Motor neuron (in vitro differentiated cells): Measurements from ENCODE around the gene GPR157. TPM values are rescaled to one million over a fixed set of nuclear protein-coding genes. Genes with fewer than 3 reads are reported as not detected.
"Not testable (repeated sequence)": the region's sequence is repeated elsewhere in the genome, so short reads cannot be mapped to it uniquely, and the experiment has no call there.

Experiments used
- ATAC-seq, 8 experiments: fragments of 200-7000 bp; cut with Tn5 transposase; replicated peaks in 6 of 8; 2 replicates each; pipeline ENCODE4 v1.8.0; 2021; ENCODE audit warnings: mild to moderate bottlenecking in 8 of 8, moderate library complexity in 8 of 8
- H3K27ac ChIP-seq, 2 donors: fragments of 250-450 bp; sonication (Bioruptor Pico); 2 replicates each; pipeline ENCODE4 v1.9.0; 2021; ENCODE audit warnings: antibody characterized with exemption in 2 of 2, mild to moderate bottlenecking in 2 of 2, moderate library complexity in 1 of 2
- H3K4me1 ChIP-seq, 2 donors: fragments of 250-450 bp; sonication (Bioruptor Pico); replicated peaks in 1 of 2; 2 replicates each; pipeline ENCODE4 v1.6.1; 2021; ENCODE audit warnings: antibody characterized with exemption in 2 of 2, mild to moderate bottlenecking in 2 of 2, moderate library complexity in 1 of 2
- H3K4me3 ChIP-seq, 5 donors: fragments of 250-450 bp; sonication (Bioruptor Pico); 2 replicates each; pipeline ENCODE4 v1.9.0; 2021; ENCODE audit warnings: antibody characterized with exemption in 5 of 5, mild to moderate bottlenecking in 5 of 5, moderate library complexity in 4 of 5
- WGBS, 10 experiments: fragments of 450-650 bp; shearing (Covaris generic); methylation state at CpG; one replicate each; pipeline ENCODE4 v1.0.0; 2022; 5-methylcytosine and 5-hydroxymethylcytosine counted together
- in situ Hi-C, 9 experiments: fragments of 400-800 bp; cut with MboI; loops; one replicate each; pipeline ENCODE4 v1.15.0; 2021; ENCODE audit warnings: low sequenced_read_pairs in 9 of 9, low pct_unique_long_range_greater_than_20kb in 2 of 9; ENCODE audit not compliant: unreplicated experiment in 9 of 9
- total RNA-seq, 8 experiments: library from RNA; unstranded; fragments of 300-600 nt; gene quantifications; 2 replicates each; pipeline versions ENCODE4 v1.2.3 to v1.2.4, GENCODE V29; 2022

The GPR157 gene
- total RNA-seq, 8 experiments from 2014 or later, result 1.6 to 5.7 (median 2.4) TPM

GRCh38 chr1:9110669-9111356, 18.1 kb downstream of the GPR157 start:
- peak; percentile 88 to 98 (median 92) for ATAC-seq
- 7 to 100% (median 35%) methylated on average over 1 to 16 of the region's 18 CpGs; no CpG with 5 or more reads in 1 of the 10 experiments for WGBS, 10 experiments
- no peak overlapping the region for H3K27ac ChIP-seq
- no peak overlapping the region for H3K4me3 ChIP-seq
- in situ Hi-C loops, result loop anchor here in 5 of 9 experiments (10.0 to 25.0 kb wide), 3 partner anchors 84 to 376 kb away; no protein-coding TSS in a partner anchor
- H3K4me1 ChIP-seq, result peaks cover 0 to 2% of the 10 kb centered on the region in 2 donors

DNA sequence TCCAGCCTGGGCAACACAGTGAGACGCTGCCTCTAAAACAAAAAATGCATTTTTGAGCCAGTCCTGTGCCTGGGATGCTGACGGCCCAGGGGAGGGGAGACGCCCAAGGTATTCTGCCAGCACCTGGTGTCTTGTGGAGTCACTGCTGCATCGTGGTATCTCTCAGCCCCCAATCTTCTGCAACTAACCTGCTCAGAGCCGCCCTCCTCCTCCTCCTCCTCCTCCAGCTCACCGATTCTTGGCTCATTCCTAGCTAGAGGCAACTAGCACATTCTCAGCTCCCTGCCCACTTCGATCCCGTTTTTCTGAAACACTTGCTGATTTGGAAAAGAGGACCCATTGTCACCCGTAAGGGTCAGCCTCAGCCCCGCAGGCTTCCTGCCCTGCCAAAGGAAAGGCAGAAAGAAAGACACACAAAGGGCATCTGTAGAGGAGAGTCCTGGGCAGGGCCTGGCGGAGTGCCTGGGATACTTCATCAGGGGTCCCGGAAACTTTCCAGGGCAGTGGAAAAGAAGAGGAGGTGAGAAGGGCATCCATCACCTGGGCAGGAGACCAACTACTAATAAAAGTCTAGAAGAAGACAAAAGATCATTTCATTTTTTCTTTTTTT, 20.7 kb downstream of the GPR157 start:
- Histone ChIP-seq H3K4me3 (no peak overlapping the region), H3K27ac (no peak overlapping the region), H3K4me1 (peaks cover 0 to 2% of the 10 kb centered on the region in 2 donors)
- in situ Hi-C loops, result loop anchor here in 5 of 9 experiments (10.0 to 25.0 kb wide), 4 partner anchors 103 to 379 kb away; no protein-coding TSS in a partner anchor
- no peak for ATAC-seq
- 60 to 100% (median 94%) methylated on average over 1 to 11 of the region's 12 CpGs; no CpG with 5 or more reads in 1 of the 10 experiments for WGBS, 10 experiments

- WGBS, 10 experiments, result 33 to 100% (median 52%) methylated on average over 1 to 4 of the region's 4 CpGs; no CpG with 5 or more reads in 2 of the 10 experiments
- H3K27ac ChIP-seq, result no peak overlapping the region
- peaks cover 0 to 2% of the 10 kb centered on the region in 2 donors for H3K4me1 ChIP-seq
- H3K4me3 ChIP-seq, result no peak overlapping the region
- ATAC-seq, result no peak
- in situ Hi-C loops, result loop anchor here in 5 of 9 experiments (10.0 to 25.0 kb wide), 4 partner anchors 102 to 380 kb away; no protein-coding TSS in a partner anchor
Observed at GRCh38 chr1:9107136-9107535, 21.8 kb downstream of the GPR157 start.

GRCh38 chr1:9106286-9106685, 22.6 kb downstream of the GPR157 start:
- in situ Hi-C loops, result loop anchor here in 5 of 9 experiments (10.0 to 25.0 kb wide), 4 partner anchors 101 to 381 kb away; no protein-coding TSS in a partner anchor
- WGBS, 10 experiments, result 58 to 100% (median 100%) methylated on average over 1 to 2 of the region's 14 CpGs; no CpG with 5 or more reads in 4 of the 10 experiments
- no peak for ATAC-seq

DNA sequence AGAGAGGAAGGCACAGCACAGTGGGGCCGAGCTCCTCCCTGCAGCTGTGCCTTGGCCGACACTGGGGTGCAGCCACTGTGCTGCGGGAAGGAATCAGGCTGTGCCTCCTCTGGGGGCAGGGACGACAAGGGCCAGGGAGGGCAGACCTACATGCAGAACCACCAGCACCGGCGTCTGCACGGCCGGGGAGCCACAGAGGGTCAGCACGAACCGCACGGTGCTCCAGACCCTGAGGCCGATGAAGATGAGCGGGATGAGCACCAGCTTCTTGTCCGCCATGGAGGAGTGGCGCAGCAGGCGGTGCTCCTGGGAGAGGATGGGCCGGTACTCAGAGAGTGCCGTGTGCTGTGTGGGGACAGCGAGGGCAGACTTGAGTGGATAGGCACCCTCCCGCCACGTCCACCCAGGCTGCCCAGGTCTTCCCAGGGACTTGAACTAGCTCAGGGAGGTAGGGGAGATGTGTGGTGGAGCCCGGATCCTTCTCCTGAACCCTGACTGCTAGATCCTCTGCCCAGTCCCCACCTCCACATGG, 23.5 kb downstream of the GPR157 start:
- no peak overlapping the region for H3K27ac ChIP-seq
- ATAC-seq, result peak in 1 of 8 experiments; percentile 16
- whole genome bisulfite sequencing, 10 experiments, result 40 to 92% (median 87%) methylated on average over 1 to 8 of the region's 22 CpGs; no CpG with 5 or more reads in 6 of the 10 experiments
- H3K4me1 ChIP-seq, result no peaks in the 10 kb centered on the region
- H3K4me3 ChIP-seq, result no peak overlapping the region
- in situ Hi-C loops, result loop anchor here in 5 of 9 experiments (10.0 to 25.0 kb wide), 4 partner anchors 101 to 382 kb away; no protein-coding TSS in a partner anchor

More at GRCh38 chr1:9106286-9106685, 22.6 kb downstream of the GPR157 start:
- H3K4me1 ChIP-seq, result peaks cover 0 to 2% of the 10 kb centered on the region in 2 donors
- H3K27ac ChIP-seq, result no peak overlapping the region
- no peak overlapping the region for H3K4me3 ChIP-seq

GRCh38 chr1:9101510-9102146, 27.3 kb downstream of the GPR157 start:
- WGBS, 10 experiments, result 10 to 93% (median 47%) methylated on average over 1 to 4 of the region's 4 CpGs; no CpG with 5 or more reads in 3 of the 10 experiments
- in situ Hi-C loops, result loop anchor here in 5 of 9 experiments (10.0 to 25.0 kb wide), 4 partner anchors 97 to 386 kb away; no protein-coding TSS in a partner anchor
- Histone ChIP-seq H3K27ac (no peak overlapping the region), H3K4me1 (no peaks in the 10 kb centered on the region), H3K4me3 (no peak overlapping the region)
- peak; percentile 73 to 92 (median 84) for ATAC-seq

DNA sequence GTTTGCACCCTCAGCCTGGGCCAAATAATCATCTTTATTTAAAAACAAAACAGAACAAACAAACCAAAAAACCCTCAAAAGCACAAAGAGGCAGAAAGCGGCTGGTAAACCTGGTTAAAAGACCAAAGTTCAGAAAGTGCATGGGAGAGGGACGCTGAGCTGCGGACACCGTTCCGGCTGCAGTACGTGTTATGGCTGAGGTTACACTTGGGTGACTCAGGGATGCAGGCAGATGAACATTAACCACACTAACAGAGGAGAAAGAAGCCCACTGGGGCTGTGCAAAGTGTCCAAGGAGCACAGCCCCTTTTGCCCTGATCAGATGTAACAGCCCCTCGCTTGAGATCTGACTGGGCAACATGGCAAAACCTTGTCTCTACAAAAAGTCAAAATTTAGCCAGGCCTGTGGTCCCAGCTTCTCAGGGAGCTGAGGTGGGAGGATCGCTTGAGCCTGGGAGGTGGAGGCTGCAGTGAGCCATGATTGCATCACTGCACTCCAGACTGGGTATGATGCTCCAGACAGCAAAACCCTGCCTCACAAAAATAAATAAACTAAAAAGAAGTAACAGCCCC, 28.3 kb downstream of the GPR157 start:
- H3K27ac ChIP-seq, result no peak overlapping the region
- H3K4me1 ChIP-seq, result no peaks in the 10 kb centered on the region
- in situ Hi-C loops, result loop anchor here in 5 of 9 experiments (10.0 to 25.0 kb wide), 4 partner anchors 96 to 387 kb away; no protein-coding TSS in a partner anchor
- 89 to 100% (median 97%) methylated on average over 1 to 8 of the region's 8 CpGs; no CpG with 5 or more reads in 1 of the 10 experiments for WGBS, 10 experiments
- no peak overlapping the region for H3K4me3 ChIP-seq
- ATAC-seq, result peak in 2 of 8 experiments; percentile 19 to 28

- ATAC-seq, result peak in 1 of 8 experiments; percentile 44
- Histone ChIP-seq H3K27ac (no peak overlapping the region), H3K4me1 (no peaks in the 10 kb centered on the region), H3K4me3 (no peak overlapping the region)
- 60 to 100% (median 91%) methylated on average over 1 to 6 of the region's 7 CpGs; no CpG with 5 or more reads in 5 of the 10 experiments for WGBS, 10 experiments
- in situ Hi-C loops, result no loop called here
Observed at GRCh38 chr1:9099555-9099954, 29.3 kb downstream of the GPR157 start.

DNA sequence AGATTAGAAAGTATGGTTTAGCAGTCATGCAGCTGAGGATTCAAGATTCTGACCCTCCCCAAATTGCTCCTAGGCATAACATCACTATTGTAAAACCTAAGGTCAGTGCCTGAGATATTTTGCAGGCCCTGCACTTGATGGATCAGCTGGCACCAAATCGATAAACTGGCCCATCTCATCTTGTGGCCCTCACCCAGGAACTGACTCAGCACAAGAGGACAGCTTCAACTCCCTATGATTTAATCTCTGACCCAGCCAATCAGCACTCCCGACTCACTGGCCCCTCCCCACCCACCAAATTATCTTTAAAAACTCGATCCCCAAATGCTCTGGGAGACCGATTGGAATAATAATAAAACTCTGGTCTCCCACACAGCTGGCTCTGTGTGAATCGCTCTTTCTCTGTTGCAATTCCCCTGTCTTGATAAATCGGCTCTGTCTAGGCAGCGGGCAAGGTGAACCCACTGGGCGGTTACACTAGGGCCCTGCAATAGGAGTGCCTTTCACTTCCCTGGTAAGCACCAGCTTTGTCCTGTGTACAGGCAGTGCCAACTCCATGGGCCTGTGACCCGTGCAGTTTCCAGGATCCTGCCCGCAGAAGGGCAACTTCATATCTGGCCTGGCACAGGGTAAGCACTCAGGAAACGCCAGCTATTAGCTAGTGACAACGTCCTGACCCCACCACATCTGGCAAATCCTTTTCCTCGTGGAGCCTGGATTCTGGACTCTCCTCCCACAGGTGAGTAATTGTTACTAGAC, 30.8 kb downstream of the GPR157 start:
- no peak for ATAC-seq
- H3K4me3 ChIP-seq, result no peak overlapping the region
- no peaks in the 10 kb centered on the region for H3K4me1 ChIP-seq
- 67 to 100% (median 83%) methylated on average over 1 to 13 of the region's 13 CpGs; no CpG with 5 or more reads in 1 of the 10 experiments for WGBS, 10 experiments
- no peak overlapping the region for H3K27ac ChIP-seq
- in situ Hi-C loops, result no loop called here

DNA sequence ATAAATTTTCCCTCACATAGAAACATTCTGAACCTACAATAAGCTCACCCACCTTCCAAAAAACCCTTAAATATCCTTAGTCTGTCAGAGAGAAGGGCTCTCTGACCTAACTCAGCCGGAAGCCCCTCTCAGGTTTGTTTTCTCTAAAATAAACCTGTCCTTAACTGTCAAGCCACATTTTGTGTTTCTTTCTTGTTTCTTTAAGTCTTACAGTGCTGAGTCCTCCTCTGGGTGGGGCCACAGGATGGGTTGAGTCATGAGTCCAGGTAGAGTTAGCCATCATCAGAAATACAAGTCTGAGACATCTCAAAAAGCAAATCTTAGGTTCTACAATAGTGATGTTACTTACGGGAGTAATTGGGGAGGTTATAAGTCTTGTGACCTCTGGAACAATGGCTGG, 33.1 kb downstream of the GPR157 start:
- no peak overlapping the region for H3K4me3 ChIP-seq
- no peak overlapping the region for H3K27ac ChIP-seq
- in situ Hi-C loops, result no loop called here
- WGBS, 10 experiments, result 50 to 93% (median 87%) methylated on average over 2 of the region's 2 CpGs; no CpG with 5 or more reads in 2 of the 10 experiments
- no peaks in the 10 kb centered on the region for H3K4me1 ChIP-seq
- no peak for ATAC-seq

DNA sequence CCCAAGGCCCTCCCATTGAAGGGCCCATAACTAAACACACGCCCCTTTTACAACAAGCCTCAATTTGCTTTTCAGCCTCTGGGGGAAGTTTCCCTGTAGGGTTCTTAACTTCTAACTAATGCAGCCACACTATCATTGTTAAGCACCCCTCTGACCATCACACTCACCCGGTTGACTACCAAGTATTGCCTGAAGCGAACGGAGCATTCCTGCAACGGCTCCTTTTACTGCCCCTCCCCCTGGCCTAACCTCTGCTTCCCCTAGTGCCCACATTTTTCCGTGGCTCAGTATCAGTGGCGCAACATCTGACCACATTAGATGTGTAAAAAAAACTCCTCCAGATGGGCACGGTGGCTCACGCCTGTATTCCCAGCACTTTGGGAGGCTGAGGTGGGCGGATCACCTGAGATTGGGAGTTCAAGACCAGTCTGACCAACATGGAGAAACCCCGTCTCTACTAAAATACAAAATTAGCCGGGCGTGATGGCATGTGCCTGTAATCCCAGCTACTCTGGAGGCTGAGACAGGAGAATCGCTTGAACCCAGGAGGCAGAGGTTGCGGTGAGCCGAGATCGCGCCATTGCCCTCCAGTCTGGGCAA, 34.8 kb downstream of the GPR157 start:
- 47 to 100% (median 84%) methylated on average over 1 to 18 of the region's 18 CpGs; no CpG with 5 or more reads in 1 of the 10 experiments for WGBS, 10 experiments
- ATAC-seq, in situ Hi-C loops: not testable (repeated sequence)

More for the DNA sequence above, 34.8 kb downstream of the GPR157 start:
- H3K27ac ChIP-seq, H3K4me1 ChIP-seq, H3K4me3 ChIP-seq: not testable (repeated sequence)
